ENCODE results near the gene STRIP1. TPM values are rescaled to one million over a fixed set of nuclear protein-coding genes. Genes with fewer than 3 reads are reported as not detected.
A peak's percentile ranks its signal among the peaks of the same experiment; 100 is the strongest.

Gene STRIP1
- total and polyA plus RNA-seq, 10 of the 15 experiments (the other 5 are each of a cell fraction or from before 2014, with no cell fraction given): 6.3 to 26.6 (median 18.0) TPM

- Histone ChIP-seq H3K36me3 (ENCODE audit: control insufficient read depth in 2 of 2, insufficient read depth in 2 of 2, low read length in 1 of 2) (peaks cover 0 to 2% of the 10 kb centered on the region in 2 experiments; a peak in 1 of 4 replicates), H3K9ac (ENCODE audit: control insufficient read depth, insufficient read depth, low read length) (peak overlapping the region; percentile 93), H3K4me3 (peak overlapping the region; percentile 79), H3K27me3 (replicated peaks in 1 of 2; ENCODE audit: control insufficient read depth in 2 of 2, insufficient read depth in 2 of 2, low read length in 1 of 2) (no peaks in the 10 kb centered on the region), H4K20me1 (ENCODE audit: control insufficient read depth, insufficient read depth) (no peaks in the 10 kb centered on the region; the same call in 1 of the 2 replicates), H3K4me1 (ENCODE audit: control insufficient read depth, insufficient read depth, low read length) (peaks cover 7% of the 10 kb centered on the region), H3K9me3 (replicated peaks; ENCODE audit: control insufficient read depth, insufficient read depth, low read length) (no peaks in the 10 kb centered on the region), H3K27ac (ENCODE audit: control insufficient read depth, insufficient read depth) (no peak overlapping the region; the same call in 1 of the 2 replicates), H2AFZ (ENCODE audit: control insufficient read depth, low read depth, low read length) (no peak overlapping the region), H3K4me2 (ENCODE audit: control insufficient read depth, insufficient read depth) (peak overlapping the region; percentile 96), H3K79me2 (ENCODE audit: control insufficient read depth, insufficient read depth, low read length) (peaks cover 40% of the 10 kb centered on the region)
- ChIA-PET POLR2A (interaction anchor here (0.6 to 4.7 kb wide), 7 partner anchors 21 to 566 kb away, joined by 3 to 28 read pairs (median 5); partner anchors contain the start of genes GNAI3 and STRIP1), RAD21 (ENCODE audit: unreplicated experiment) (interaction anchor here (0.9 to 15.4 kb wide), 11 partner anchors 12 to 441 kb away, joined by 3 to 390 read pairs (median 34); partner anchors contain the start of gene GNAI3), SMC1A (ENCODE audit: uncharacterized antibody, unreplicated experiment) (interaction anchor here (0.8 to 13.9 kb wide), 12 partner anchors 18 to 422 kb away, joined by 3 to 431 read pairs (median 10); partner anchors contain the start of gene STRIP1), CTCF (interaction anchor here (0.6 to 16.8 kb wide), 18 partner anchors 9 to 873 kb away, joined by 3 to 759 read pairs (median 4); partner anchors contain the start of genes GNAI3 and STRIP1)
- no TSS peak for BruUV-seq (replicated peaks)
- no peak for FAIRE-seq
- intact Hi-C loops (cut with micrococcal nuclease; ENCODE audit: unreplicated experiment): no loop called here
- no peak for ATAC-seq
- no peak for DNase-seq (ENCODE audit: low read depth, low spot score)
- in situ Hi-C loops (cut with MboI): loop anchor here (5.0 kb wide), 2 partner anchors 344 to 439 kb away; partner anchors contain the start of gene GNAI3
- 100% methylated on average over 3 of the region's 3 CpGs for WGBS (ENCODE audit: insufficient coverage, insufficient replicate concordance, low lambda C conversion rate, missing lambda C conversion rate)
- TF ChIP-seq IRF4 (IDR thresholded peaks at IDR 0.05; ENCODE audit: low read depth, low read length) (no peak), NRF1 (conservative IDR thresholded peaks at IDR 0.05; ENCODE audit: low read depth, low read length) (no peak), WRNIP1 (IDR thresholded peaks at IDR 0.05; ENCODE audit: borderline replicate concordance, low read depth, low read length) (no peak), SMARCA5 (IDR thresholded peaks at IDR 0.05) (no peak), NR2C1 (IDR thresholded peaks at IDR 0.05) (no peak), JUNB (IDR thresholded peaks at IDR 0.05) (no peak), HCFC1 (IDR thresholded peaks at IDR 0.05; ENCODE audit: low read length) (no peak), CHD1 (IDR thresholded peaks at IDR 0.05; ENCODE audit: low read depth, low read length) (no peak), MEF2B (IDR thresholded peaks at IDR 0.05; ENCODE audit: partially characterized antibody, poor library complexity, severe bottlenecking) (no peak), RELB (IDR thresholded peaks at IDR 0.05; ENCODE audit: low read depth) (no peak), MXI1 (IDR thresholded peaks at IDR 0.05; ENCODE audit: low read depth, low read length) (no peak), EGR1 (IDR thresholded peaks at IDR 0.05; ENCODE audit: borderline replicate concordance in 1 of 2, low read depth in 2 of 2, low read length in 2 of 2) (no peak), PAX5 (IDR thresholded peaks at IDR 0.05; ENCODE audit: borderline replicate concordance, low read depth, low read length) (no peak), SIN3A (IDR thresholded peaks at IDR 0.05; ENCODE audit: low read depth, low read length) (no peak), RB1 (IDR thresholded peaks at IDR 0.05; ENCODE audit: borderline replicate concordance) (no peak)
- TF ChIP-seq, protein P1, sequence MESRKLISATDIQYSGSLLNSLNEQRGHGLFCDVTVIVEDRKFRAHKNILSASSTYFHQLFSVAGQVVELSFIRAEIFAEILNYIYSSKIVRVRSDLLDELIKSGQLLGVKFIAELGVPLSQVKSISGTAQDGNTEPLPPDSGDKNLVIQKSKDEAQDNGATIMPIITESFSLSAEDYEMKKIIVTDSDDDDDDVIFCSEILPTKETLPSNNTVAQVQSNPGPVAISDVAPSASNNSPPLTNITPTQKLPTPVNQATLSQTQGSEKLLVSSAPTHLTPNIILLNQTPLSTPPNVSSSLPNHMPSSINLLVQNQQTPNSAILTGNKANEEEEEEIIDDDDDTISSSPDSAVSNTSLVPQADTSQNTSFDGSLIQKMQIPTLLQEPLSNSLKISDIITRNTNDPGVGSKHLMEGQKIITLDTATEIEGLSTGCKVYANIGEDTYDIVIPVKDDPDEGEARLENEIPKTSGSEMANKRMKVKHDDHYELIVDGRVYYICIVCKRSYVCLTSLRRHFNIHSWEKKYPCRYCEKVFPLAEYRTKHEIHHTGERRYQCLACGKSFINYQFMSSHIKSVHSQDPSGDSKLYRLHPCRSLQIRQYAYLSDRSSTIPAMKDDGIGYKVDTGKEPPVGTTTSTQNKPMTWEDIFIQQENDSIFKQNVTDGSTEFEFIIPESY (IDR thresholded peaks at IDR 0.05): no peak
- TF ChIP-seq, protein P2, sequence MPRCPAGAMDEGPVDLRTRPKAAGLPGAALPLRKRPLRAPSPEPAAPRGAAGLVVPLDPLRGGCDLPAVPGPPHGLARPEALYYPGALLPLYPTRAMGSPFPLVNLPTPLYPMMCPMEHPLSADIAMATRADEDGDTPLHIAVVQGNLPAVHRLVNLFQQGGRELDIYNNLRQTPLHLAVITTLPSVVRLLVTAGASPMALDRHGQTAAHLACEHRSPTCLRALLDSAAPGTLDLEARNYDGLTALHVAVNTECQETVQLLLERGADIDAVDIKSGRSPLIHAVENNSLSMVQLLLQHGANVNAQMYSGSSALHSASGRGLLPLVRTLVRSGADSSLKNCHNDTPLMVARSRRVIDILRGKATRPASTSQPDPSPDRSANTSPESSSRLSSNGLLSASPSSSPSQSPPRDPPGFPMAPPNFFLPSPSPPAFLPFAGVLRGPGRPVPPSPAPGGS (IDR thresholded peaks at IDR 0.05; ENCODE audit: borderline replicate concordance, insufficient read depth, low read depth, low read length, poor library complexity, severe bottlenecking): no peak
- TF ChIP-seq, protein P3, sequence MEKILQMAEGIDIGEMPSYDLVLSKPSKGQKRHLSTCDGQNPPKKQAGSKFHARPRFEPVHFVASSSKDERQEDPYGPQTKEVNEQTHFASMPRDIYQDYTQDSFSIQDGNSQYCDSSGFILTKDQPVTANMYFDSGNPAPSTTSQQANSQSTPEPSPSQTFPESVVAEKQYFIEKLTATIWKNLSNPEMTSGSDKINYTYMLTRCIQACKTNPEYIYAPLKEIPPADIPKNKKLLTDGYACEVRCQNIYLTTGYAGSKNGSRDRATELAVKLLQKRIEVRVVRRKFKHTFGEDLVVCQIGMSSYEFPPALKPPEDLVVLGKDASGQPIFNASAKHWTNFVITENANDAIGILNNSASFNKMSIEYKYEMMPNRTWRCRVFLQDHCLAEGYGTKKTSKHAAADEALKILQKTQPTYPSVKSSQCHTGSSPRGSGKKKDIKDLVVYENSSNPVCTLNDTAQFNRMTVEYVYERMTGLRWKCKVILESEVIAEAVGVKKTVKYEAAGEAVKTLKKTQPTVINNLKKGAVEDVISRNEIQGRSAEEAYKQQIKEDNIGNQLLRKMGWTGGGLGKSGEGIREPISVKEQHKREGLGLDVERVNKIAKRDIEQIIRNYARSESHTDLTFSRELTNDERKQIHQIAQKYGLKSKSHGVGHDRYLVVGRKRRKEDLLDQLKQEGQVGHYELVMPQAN (conservative IDR thresholded peaks at IDR 0.05): no peak
Measured at GRCh38 chr1:109986054-109986444, 48.4 kb upstream of the STRIP1 start.
